Endothelial cell of umbilical vein (primary cell): Measurements from ENCODE around the gene LTBP2. TPM values are rescaled to one million over a fixed set of nuclear protein-coding genes. Genes with fewer than 3 reads are reported as not detected.

Experiments used
- BruUV-seq: library from RNA; stranded (reverse); fragments of 400-500 nt; replicated peaks from 2 replicates; lab custom pipeline; 2021; lab: Mats Ljungman, UMichigan
- CTCF ChIA-PET: fragments of 300-600, 350-600 bp; sonication (Branson Sonifier 250); formaldehyde crosslinking; loops from one replicate; lab custom pipeline; 2021; ENCODE audit warnings: antibody characterized with exemption, inconsistent platforms; lab: Charles Lee
- POLR2A ChIA-PET: fragments of 300-600, 350-600 bp; sonication (Branson Sonifier 250); formaldehyde crosslinking; loops from one replicate; lab custom pipeline; 2021; ENCODE audit warnings: antibody characterized with exemption, inconsistent platforms; lab: Charles Lee
- DNase-seq: peaks from one replicate; pipeline ENCODE4 v3.0.0-alpha.2; 2011; ENCODE audit warnings: low read depth, low spot score
- FAIRE-seq: peaks from 2 replicates; lab custom pipeline; 2011; peaks lifted over from hg19 to GRCh38; lab: Jason Lieb, UNC
- H2AFZ ChIP-seq: 2 replicates; pipeline ENCODE4 v1.6.0; 2012; ENCODE audit warnings: low read depth, low read length, control low read depth, inconsistent platforms
- H3K27ac ChIP-seq: 2 replicates; pipeline ENCODE4 v1.5.1; 2011; ENCODE audit warnings: low read depth, mild to moderate bottlenecking, control low read depth, low read length, moderate library complexity; ENCODE audit not compliant: insufficient read depth
- H3K27me3 ChIP-seq, 2 experiments: 2 replicates each; pipeline versions ENCODE4 v1.6.0 to v1.6.1; 2011; ENCODE audit warnings: low read length in 2 of 2, mixed read lengths in 1 of 2; ENCODE audit not compliant: control insufficient read depth in 2 of 2, insufficient read depth in 2 of 2
- H3K36me3 ChIP-seq, 2 experiments: 2 replicates in 1 of 2; 3 replicates in 1 of 2; pipeline ENCODE4 v1.5.1; 2011; ENCODE audit warnings: low read length in 2 of 2, mild to moderate bottlenecking in 1 of 2, moderate library complexity in 1 of 2; ENCODE audit not compliant: control insufficient read depth in 2 of 2, insufficient read depth in 2 of 2; ENCODE audit errors: extremely low read depth in 1 of 2
- H3K4me1 ChIP-seq: 3 replicates; pipeline ENCODE4 v1.5.1; 2011; ENCODE audit warnings: mild to moderate bottlenecking, low read length; ENCODE audit not compliant: control insufficient read depth, insufficient read depth; ENCODE audit errors: extremely low read depth
- H3K4me2 ChIP-seq: 2 replicates; pipeline ENCODE4 v1.6.1; 2011; ENCODE audit warnings: low read length, control low read depth, mixed read lengths; ENCODE audit not compliant: insufficient read depth
- H3K4me3 ChIP-seq, 3 experiments: fragments of 200-600 bp in 1 of 3; sonication (generic), shearing (Covaris generic) in 1 of 3; replicated peaks in 1 of 3; 2 replicates each; pipeline ENCODE4 v1.5.1; 2011 to 2016; ENCODE audit warnings: control low read depth in 3 of 3, low read length in 3 of 3, mild to moderate bottlenecking in 2 of 3, inconsistent platforms in 1 of 3, low read depth in 1 of 3, moderate library complexity in 1 of 3; ENCODE audit not compliant: insufficient read depth in 1 of 3
- H3K79me2 ChIP-seq: 2 replicates; pipeline ENCODE4 v1.6.0; 2012; ENCODE audit warnings: low read length, inconsistent platforms; ENCODE audit not compliant: control insufficient read depth, insufficient read depth
- H3K9ac ChIP-seq: replicated peaks from 2 replicates; pipeline ENCODE3; 2011; ENCODE audit warnings: low read length, control low read depth; ENCODE audit not compliant: insufficient read depth; ENCODE audit errors: extremely low read depth
- H3K9me1 ChIP-seq: replicated peaks from 3 replicates; pipeline ENCODE4 v1.6.0; 2011; ENCODE audit warnings: mild to moderate bottlenecking, low read length; ENCODE audit not compliant: control insufficient read depth, insufficient read depth; ENCODE audit errors: extremely low read depth
- H3K9me3 ChIP-seq: replicated peaks from 2 replicates; pipeline ENCODE4 v1.5.1; 2012; ENCODE audit warnings: low read length, inconsistent platforms; ENCODE audit not compliant: control insufficient read depth, insufficient read depth
- H4K20me1 ChIP-seq: replicated peaks from 2 replicates; pipeline ENCODE3; 2011; ENCODE audit warnings: mild to moderate bottlenecking, low read length; ENCODE audit not compliant: control insufficient read depth, insufficient read depth; ENCODE audit errors: extremely low read depth
- EZH2 ChIP-seq: IDR thresholded peaks from 2 replicates; pipeline ENCODE4 v1.6.1; 2012; ENCODE audit warnings: borderline replicate concordance, low read depth, mild to moderate bottlenecking, moderate library complexity, low read length, inconsistent platforms; ENCODE audit not compliant: severe bottlenecking
- MAX ChIP-seq: IDR thresholded peaks from 2 replicates; pipeline ENCODE4 v1.6.1; 2011; ENCODE audit not compliant: insufficient read depth, insufficient read length
- MYC ChIP-seq: IDR thresholded peaks from one replicate; pipeline ENCODE4 v1.6.1; 2011; ENCODE audit warnings: mild to moderate bottlenecking, low read depth, low read length
- POLR2A ChIP-seq: IDR thresholded peaks from 2 replicates; pipeline ENCODE4 v1.6.1; 2012; ENCODE audit warnings: low read depth, mild to moderate bottlenecking, control low read depth, low read length
- POLR2AphosphoS5 ChIP-seq: IDR thresholded peaks from 2 replicates; pipeline ENCODE4 v1.6.1; 2012; ENCODE audit warnings: low read depth, mild to moderate bottlenecking, control low read depth, low read length, moderate library complexity; ENCODE audit not compliant: insufficient read depth
- dilution Hi-C: fragments of 300-500 bp; cut with MboI; formaldehyde crosslinking; loops from one replicate; pipeline ENCODE4 v1.15.0; 2019; ENCODE audit warnings: low sequenced_read_pairs; ENCODE audit not compliant: extremely low pct_ligation_motif_present
- intact Hi-C: fragments of 100-400 bp; cut with micrococcal nuclease; formaldehyde crosslinking; loops from one replicate; pipeline ENCODE4 v1.10.0; 2022
- polyA plus RNA-seq, 4 experiments: library from polyadenylated mRNA; depleted of rRNA in 3 of 4; stranded (reverse) in 3 of 4; unstranded in 1 of 4; fragments of >200 nt; gene quantifications; 2 replicates each; pipeline versions ENCODE4 v1.2.1 to v1.2.3, GENCODE V29; 2011 to 2012; ENCODE audit warnings: missing spikeins in 1 of 4
- total RNA-seq: library from RNA; stranded (reverse); gene quantifications from 2 replicates; pipeline ENCODE4 v1.2.3, GENCODE V29; 2021
- TF ChIP-seq, protein P1 (sequence below), 2 donors: IDR thresholded peaks; 1 replicate in 1 of 2; 2 replicates in 1 of 2; pipeline ENCODE4 v1.5.1; 2011; ENCODE audit warnings: low read length in 2 of 2, mild to moderate bottlenecking in 2 of 2, moderate library complexity in 2 of 2, control low read depth in 1 of 2, inconsistent platforms in 1 of 2, low read depth in 1 of 2; ENCODE audit not compliant: insufficient read depth in 1 of 2; ENCODE audit errors: extremely low read depth in 1 of 2

Gene LTBP2
- total and polyA plus RNA-seq, 2 donors (not counting 3 experiments of a cell fraction or from before 2014, with no cell fraction given) = 209 to 268 TPM

- no peak for TF ChIP-seq MAX
- TF ChIP-seq EZH2 = no peak
- TF ChIP-seq MYC = no peak
- no peak for TF ChIP-seq POLR2A
- TF ChIP-seq, protein P1, sequence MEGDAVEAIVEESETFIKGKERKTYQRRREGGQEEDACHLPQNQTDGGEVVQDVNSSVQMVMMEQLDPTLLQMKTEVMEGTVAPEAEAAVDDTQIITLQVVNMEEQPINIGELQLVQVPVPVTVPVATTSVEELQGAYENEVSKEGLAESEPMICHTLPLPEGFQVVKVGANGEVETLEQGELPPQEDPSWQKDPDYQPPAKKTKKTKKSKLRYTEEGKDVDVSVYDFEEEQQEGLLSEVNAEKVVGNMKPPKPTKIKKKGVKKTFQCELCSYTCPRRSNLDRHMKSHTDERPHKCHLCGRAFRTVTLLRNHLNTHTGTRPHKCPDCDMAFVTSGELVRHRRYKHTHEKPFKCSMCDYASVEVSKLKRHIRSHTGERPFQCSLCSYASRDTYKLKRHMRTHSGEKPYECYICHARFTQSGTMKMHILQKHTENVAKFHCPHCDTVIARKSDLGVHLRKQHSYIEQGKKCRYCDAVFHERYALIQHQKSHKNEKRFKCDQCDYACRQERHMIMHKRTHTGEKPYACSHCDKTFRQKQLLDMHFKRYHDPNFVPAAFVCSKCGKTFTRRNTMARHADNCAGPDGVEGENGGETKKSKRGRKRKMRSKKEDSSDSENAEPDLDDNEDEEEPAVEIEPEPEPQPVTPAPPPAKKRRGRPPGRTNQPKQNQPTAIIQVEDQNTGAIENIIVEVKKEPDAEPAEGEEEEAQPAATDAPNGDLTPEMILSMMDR (IDR thresholded peaks at IDR 0.05; ENCODE audit: extremely low read depth in 1 of 2, insufficient read depth in 1 of 2, low read depth in 1 of 2, low read length in 2 of 2) = no peak
- TF ChIP-seq POLR2AphosphoS5 = no peak
- POLR2A ChIA-PET = no interaction called here
- H4K20me1 ChIP-seq = no peaks in the 10 kb centered on the region
- no peak overlapping the region for H3K9ac ChIP-seq
- intact Hi-C loops = loop anchor here (5.0 kb wide), 1 partner anchor 297 kb away; no protein-coding TSS in a partner anchor
- peaks cover 41 to 83% of the 10 kb centered on the region in 2 experiments for H3K36me3 ChIP-seq
- H2AFZ ChIP-seq = no peak overlapping the region
- H3K9me3 ChIP-seq = no peaks in the 10 kb centered on the region
- no peaks in the 10 kb centered on the region for H3K27me3 ChIP-seq
- H3K4me3 ChIP-seq = no peak overlapping the region
- no peak overlapping the region for H3K27ac ChIP-seq
- no peaks in the 10 kb centered on the region for H3K79me2 ChIP-seq
- no peak overlapping the region for H3K4me2 ChIP-seq
- FAIRE-seq = no peak
- dilution Hi-C loops = no loop called here
- no TSS peak for BruUV-seq
- H3K9me1 ChIP-seq = no peaks in the 10 kb centered on the region
- H3K4me1 ChIP-seq = no peaks in the 10 kb centered on the region
- CTCF ChIA-PET = no interaction called here
- DNase-seq = no peak
Measured at GRCh38 chr14:74504874-74505720, 106.9 kb downstream of the LTBP2 start.
